Sigmoid colon (tissue), 7 donors: ENCODE results near the gene TRMT2A. TPM values are rescaled to one million over a fixed set of nuclear protein-coding genes. Genes with fewer than 3 reads are reported as not detected.

Experiments used
- DNase-seq: peaks from one replicate; pipeline ENCODE4 v3.0.0-alpha.2; 2019
- H3K27ac ChIP-seq, 4 donors: fragments of 200-600 bp; sonication (generic); one replicate each; pipeline ENCODE4 v1.5.1; 2016 to 2019; ENCODE audit warnings: mild to moderate bottlenecking in 1 of 4
- H3K27me3 ChIP-seq, 3 donors: fragments of 200-600 bp; sonication (generic); one replicate each; pipeline ENCODE4 v1.5.1; 2019; ENCODE audit warnings: mild to moderate bottlenecking in 1 of 3
- H3K36me3 ChIP-seq, 4 donors: fragments of 200-600 bp; sonication (generic); one replicate each; pipeline ENCODE4 v1.5.1; 2016 to 2019
- H3K4me1 ChIP-seq, 4 donors: fragments of 200-600 bp; sonication (generic); one replicate each; pipeline ENCODE4 v1.5.1; 2017 to 2019
- H3K4me3 ChIP-seq, 4 donors: fragments of 200-600 bp; sonication (generic); one replicate each; pipeline ENCODE4 v1.5.1; 2017 to 2019; ENCODE audit warnings: mild to moderate bottlenecking in 2 of 4, moderate library complexity in 1 of 4
- H3K9me3 ChIP-seq, 4 donors: fragments of 200-600 bp in 3 of 4; sonication (generic) in 3 of 4; one replicate each; pipeline versions ENCODE4 v1.5.1 to v1.6.1; 2013 to 2019
- CTCF ChIP-seq, 4 experiments: fragments of 450-650 bp in 3 of 4; fragments of 200-600 bp in 1 of 4; IDR thresholded peaks; one replicate each; pipeline ENCODE4 v1.5.1; 2016 to 2019; ENCODE audit warnings: antibody characterized with exemption in 4 of 4, mild to moderate bottlenecking in 3 of 4, moderate library complexity in 2 of 4
- EP300 ChIP-seq, 4 donors: sonication (generic); formaldehyde crosslinking; IDR thresholded peaks; one replicate each; pipeline ENCODE4 v1.6.1; 2017; ENCODE audit warnings: antibody characterized with exemption in 4 of 4
- POLR2A ChIP-seq, 2 donors: fragments of 450-650 bp; IDR thresholded peaks; one replicate each; pipeline ENCODE4 v1.6.1; 2016; ENCODE audit warnings: antibody characterized with exemption in 2 of 2, mild to moderate bottlenecking in 2 of 2, moderate library complexity in 2 of 2
- POLR2AphosphoS5 ChIP-seq, 4 donors: sonication (generic); formaldehyde crosslinking; IDR thresholded peaks; one replicate each; pipeline ENCODE4 v1.6.1; 2017; ENCODE audit warnings: antibody characterized with exemption in 4 of 4
- WGBS, 2 donors: extraction: QIAGEN DNeasy Blood & Tissue Kit; methylation state at CpG; one replicate each; pipeline ENCODE4 v1.1.7; 2013; 5-methylcytosine and 5-hydroxymethylcytosine counted together
- intact Hi-C: fragments of 100-400 bp; cut with DNase I; formaldehyde crosslinking; loops from one replicate; pipeline ENCODE4 v1.15.1; 2023
- polyA plus RNA-seq, 3 donors: library from polyadenylated mRNA; stranded (reverse); fragments of 200-250 nt; gene quantifications; one replicate each; pipeline ENCODE4 v1.2.3, GENCODE V29; 2013
- small RNA-seq, 3 donors: library from RNA; depleted of rRNA; stranded (forward); fragments of <200 nt; gene quantifications; one replicate each; pipeline ENCODE3, GENCODE V24; 2016
- total RNA-seq, 4 donors: library from RNA; depleted of rRNA; stranded (reverse); fragments of >200 nt; gene quantifications; one replicate each; pipeline ENCODE4 v1.1.0, GENCODE V29; 2016
- donor health status: healthy with polysubstance abuse.
- donor health status: Bipolar disorder and iron deficiency.
- donor health status: healthy.

Gene TRMT2A
- total and polyA plus RNA-seq, 7 donors, result 8.6 to 55.1 (median 43.7) TPM

- no peak overlapping the region for H3K4me3 ChIP-seq
- no peak for DNase-seq
- H3K4me1 ChIP-seq, result no peaks in the 10 kb centered on the region
- no peaks in the 10 kb centered on the region for H3K9me3 ChIP-seq
- intact Hi-C loops, result no loop called here
- peaks cover 0 to 59% (median 27%) of the 10 kb centered on the region in 4 donors for H3K36me3 ChIP-seq
- H3K27me3 ChIP-seq, result no peaks in the 10 kb centered on the region
- no peak overlapping the region for H3K27ac ChIP-seq
- TF ChIP-seq POLR2A (IDR thresholded peaks at IDR 0.05), result no peak
- no peak for TF ChIP-seq EP300 (IDR thresholded peaks at IDR 0.05)
- no peak for TF ChIP-seq CTCF (IDR thresholded peaks at IDR 0.05)
- TF ChIP-seq POLR2AphosphoS5 (IDR thresholded peaks at IDR 0.05), result no peak
- whole genome bisulfite sequencing, 2 donors, result 97% methylated on average over 18 of the region's 18 CpGs
Observed at GRCh38 chr22:20062043-20062765, 54.8 kb downstream of the TRMT2A start.

Small RNA genes within 50 kb of the gene (small RNA-seq; reads per million reads assigned to genes)
- gene MIR6816 (0 to 0.18 (median 0) reads per million in 3 donors), gene RF00017 (0 reads per million in 3 donors), gene RF00599 (0 reads per million in 3 donors)

Other genes with a start within 250 kb of the TRMT2A start
- 100 to 1,000 TPM; 106 to 162 (median 112) TPM for gene COMT, start 175.5 kb downstream of the TRMT2A start, total RNA-seq
- gene COMT, start 175.5 kb downstream of the TRMT2A start, polyA plus RNA-seq, result 10 to 100 TPM; 62.5 to 97.6 (median 68.4) TPM
- gene TXNRD2, start 175.4 kb downstream of the TRMT2A start, total RNA-seq, result 10 to 100 TPM; 16.3 to 29.6 (median 21.1) TPM
- 10 to 100 TPM; 13.2 to 18.3 (median 16.6) TPM for gene TXNRD2, start 175.4 kb downstream of the TRMT2A start, polyA plus RNA-seq
- 10 to 100 TPM; 14.6 to 33.8 (median 24.5) TPM for gene ARVCF, start 100.4 kb downstream of the TRMT2A start, total RNA-seq
- 10 to 100 TPM in 1 of 3 donors, 1 to 10 TPM in 2; 3.9 to 13.3 (median 6.0) TPM for gene ARVCF, start 100.4 kb downstream of the TRMT2A start, polyA plus RNA-seq
- gene TANGO2, start 96.1 kb downstream of the TRMT2A start, total RNA-seq, result 10 to 100 TPM; 24.2 to 36.6 (median 31.9) TPM
- 10 to 100 TPM; 27.0 to 46.2 (median 27.8) TPM for gene TANGO2, start 96.1 kb downstream of the TRMT2A start, polyA plus RNA-seq
- gene DGCR8, start 37.0 kb downstream of the TRMT2A start, total RNA-seq, result 10 to 100 TPM; 15.0 to 32.7 (median 22.2) TPM
- gene DGCR8, start 37.0 kb downstream of the TRMT2A start, polyA plus RNA-seq, result 10 to 100 TPM in 1 of 3 donors, 1 to 10 TPM in 2; 6.7 to 24.1 (median 8.4) TPM
- gene RANBP1, start 1.1 kb downstream of the TRMT2A start, total RNA-seq, result 100 to 1,000 TPM; 135 to 194 (median 163) TPM
- 100 to 1,000 TPM in 1 of 3 donors, 10 to 100 TPM in 2; 67.9 to 163 (median 79.8) TPM for gene RANBP1, start 1.1 kb downstream of the TRMT2A start, polyA plus RNA-seq
- gene ZDHHC8, start 14.6 kb upstream of the TRMT2A start, total RNA-seq, result 10 to 100 TPM in 2 of 4 donors, 1 to 10 TPM in 2; 4.6 to 14.3 (median 9.5) TPM
- 10 to 100 TPM in 1 of 3 donors, 1 to 10 TPM in 2; 1.8 to 26.0 (median 4.2) TPM for gene ZDHHC8, start 14.6 kb upstream of the TRMT2A start, polyA plus RNA-seq
- gene CCDC188, start 33.8 kb upstream of the TRMT2A start, total RNA-seq, result under 1 TPM in 1 of 4 donors, not detected in 3; 0.41 TPM
- gene CCDC188, start 33.8 kb upstream of the TRMT2A start, polyA plus RNA-seq, result 1 to 10 TPM in 1 of 3 donors, not detected in 2; 1.1 TPM
- under 1 TPM in 2 of 4 donors, not detected in 2; 0.36 to 0.83 TPM for gene RTN4R, start 151.1 kb upstream of the TRMT2A start, total RNA-seq
- gene RTN4R, start 151.1 kb upstream of the TRMT2A start, polyA plus RNA-seq, result 1 to 10 TPM in 2 of 3 donors, under 1 TPM in 1; 0.60 to 4.3 (median 1.4) TPM
- 10 to 100 TPM; 62.3 to 88.6 (median 69.8) TPM for gene DGCR6L, start 202.8 kb upstream of the TRMT2A start, total RNA-seq
- gene DGCR6L, start 202.8 kb upstream of the TRMT2A start, polyA plus RNA-seq, result 10 to 100 TPM; 38.6 to 72.7 (median 54.6) TPM